Stomach (tissue), 4 donors: Measurements from ENCODE around the gene PLEKHM2.

Experiments
- CTCF ChIP-seq, 7 experiments: fragments of 450-650 bp in 4 of 7; fragments of 200-600 bp in 3 of 7; sonication (generic) in 3 of 7; IDR thresholded peaks; one replicate each; pipeline ENCODE4 v1.5.1; 2016 to 2019; ENCODE audit warnings: antibody characterized with exemption in 7 of 7, control low read depth in 2 of 7, mild to moderate bottlenecking in 1 of 7
- POLR2A ChIP-seq, 4 donors: fragments of 450-650 bp; IDR thresholded peaks; one replicate each; pipeline ENCODE4 v1.6.1; 2016; ENCODE audit warnings: antibody characterized with exemption in 4 of 4, control low read depth in 2 of 4, mild to moderate bottlenecking in 1 of 4, moderate library complexity in 1 of 4

GRCh38 chr1:15761366-15762128 lies 77.4 kb downstream of the PLEKHM2 start:
- TF ChIP-seq CTCF (IDR thresholded peaks at IDR 0.05) (no peak), POLR2A (IDR thresholded peaks at IDR 0.05) (no peak)
